ENCODE data around the gene DNASE1L2.

GRCh38 chr16:2260250-2260649 is 24.0 kb downstream of the DNASE1L2 start:
- TF ChIP-seq, protein P1, sequence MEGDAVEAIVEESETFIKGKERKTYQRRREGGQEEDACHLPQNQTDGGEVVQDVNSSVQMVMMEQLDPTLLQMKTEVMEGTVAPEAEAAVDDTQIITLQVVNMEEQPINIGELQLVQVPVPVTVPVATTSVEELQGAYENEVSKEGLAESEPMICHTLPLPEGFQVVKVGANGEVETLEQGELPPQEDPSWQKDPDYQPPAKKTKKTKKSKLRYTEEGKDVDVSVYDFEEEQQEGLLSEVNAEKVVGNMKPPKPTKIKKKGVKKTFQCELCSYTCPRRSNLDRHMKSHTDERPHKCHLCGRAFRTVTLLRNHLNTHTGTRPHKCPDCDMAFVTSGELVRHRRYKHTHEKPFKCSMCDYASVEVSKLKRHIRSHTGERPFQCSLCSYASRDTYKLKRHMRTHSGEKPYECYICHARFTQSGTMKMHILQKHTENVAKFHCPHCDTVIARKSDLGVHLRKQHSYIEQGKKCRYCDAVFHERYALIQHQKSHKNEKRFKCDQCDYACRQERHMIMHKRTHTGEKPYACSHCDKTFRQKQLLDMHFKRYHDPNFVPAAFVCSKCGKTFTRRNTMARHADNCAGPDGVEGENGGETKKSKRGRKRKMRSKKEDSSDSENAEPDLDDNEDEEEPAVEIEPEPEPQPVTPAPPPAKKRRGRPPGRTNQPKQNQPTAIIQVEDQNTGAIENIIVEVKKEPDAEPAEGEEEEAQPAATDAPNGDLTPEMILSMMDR (conservative IDR thresholded peaks at IDR 0.05; ENCODE audit: low read depth, low read length): no peak
- TF ChIP-seq EZH2 (IDR thresholded peaks at IDR 0.05; ENCODE audit: borderline replicate concordance, low read depth, low read length, poor library complexity, severe bottlenecking): no peak

Data from A673 (cell line).